H9 (cell line): ENCODE data around the gene SELENOH. TPM values are rescaled to one million over a fixed set of nuclear protein-coding genes. Genes with fewer than 3 reads are reported as not detected.
A peak's percentile ranks its signal among the peaks of the same experiment; 100 is the strongest.

Experiments
- DNase-seq: peaks from one replicate; pipeline ENCODE4 v3.0.0-alpha.2; 2017
- H2AFZ ChIP-seq: one replicate; pipeline ENCODE4 v1.6.1; 2013; ENCODE audit warnings: mild to moderate bottlenecking, low read length, control low read depth, moderate library complexity
- H2AK5ac ChIP-seq: 2 replicates; pipeline ENCODE4 v1.6.1; 2013; ENCODE audit warnings: low read length, control low read depth, mixed read lengths; ENCODE audit not compliant: insufficient read length
- H2BK120ac ChIP-seq: one replicate; pipeline ENCODE4 v1.6.1; 2013; ENCODE audit warnings: low read depth, mild to moderate bottlenecking, low read length, control low read depth, inconsistent platforms; ENCODE audit not compliant: poor library complexity, severe bottlenecking
- H2BK12ac ChIP-seq: 2 replicates; pipeline ENCODE4 v1.6.1; 2013; ENCODE audit warnings: low read length, control low read depth, mixed read lengths, low read depth; ENCODE audit not compliant: insufficient read length
- H2BK15ac ChIP-seq: 2 replicates; pipeline ENCODE4 v1.6.1; 2013; ENCODE audit warnings: low read depth, low read length, control low read depth
- H2BK20ac ChIP-seq: one replicate; pipeline ENCODE4 v1.6.1; 2013; ENCODE audit warnings: low read depth, mild to moderate bottlenecking, low read length, control low read depth, inconsistent platforms; ENCODE audit not compliant: poor library complexity, severe bottlenecking
- H2BK5ac ChIP-seq: 2 replicates; pipeline ENCODE4 v1.6.1; 2013; ENCODE audit warnings: low read length, control low read depth, mixed read lengths; ENCODE audit not compliant: insufficient read length
- H3K14ac ChIP-seq: 2 replicates; pipeline ENCODE4 v1.6.1; 2013; ENCODE audit warnings: low read length, control low read depth; ENCODE audit not compliant: insufficient read depth
- H3K18ac ChIP-seq: 2 replicates; pipeline ENCODE4 v1.6.1; 2013; ENCODE audit warnings: low read depth, mild to moderate bottlenecking, mixed read lengths, low read length, control low read depth; ENCODE audit not compliant: insufficient read length
- H3K23ac ChIP-seq: 2 replicates; pipeline ENCODE4 v1.6.1; 2013; ENCODE audit warnings: low read length, control low read depth, mixed read lengths, low read depth; ENCODE audit not compliant: insufficient read length
- H3K23me2 ChIP-seq: 2 replicates; pipeline ENCODE4 v1.6.1; 2013; ENCODE audit warnings: low read depth, mild to moderate bottlenecking, mixed read lengths, low read length, control low read depth; ENCODE audit not compliant: insufficient read length, poor library complexity, severe bottlenecking
- H3K27ac ChIP-seq: 2 replicates; pipeline ENCODE4 v1.5.1; 2013; ENCODE audit warnings: low read length, control low read depth, mixed read lengths, low read depth; ENCODE audit not compliant: insufficient read length
- H3K27me3 ChIP-seq: 2 replicates; pipeline ENCODE4 v1.6.1; 2013; ENCODE audit warnings: low read length, control low read depth, inconsistent platforms; ENCODE audit not compliant: insufficient read depth
- H3K4ac ChIP-seq: 2 replicates; pipeline ENCODE4 v1.6.1; 2013; ENCODE audit warnings: low read depth, mild to moderate bottlenecking, control low read depth, inconsistent platforms, low read length, moderate library complexity
- H3K4me1 ChIP-seq: 2 replicates; pipeline ENCODE4 v1.6.1; 2013; ENCODE audit warnings: low read length, control low read depth, inconsistent platforms; ENCODE audit not compliant: insufficient read depth
- H3K4me2 ChIP-seq: 2 replicates; pipeline ENCODE4 v1.6.1; 2013; ENCODE audit warnings: low read length, control low read depth, mixed read lengths; ENCODE audit not compliant: insufficient read length, insufficient read depth
- H3K56ac ChIP-seq: 2 replicates; pipeline ENCODE4 v1.6.1; 2013; ENCODE audit warnings: low read depth, mild to moderate bottlenecking, mixed read lengths, low read length, control low read depth; ENCODE audit not compliant: insufficient read length
- H3K79me1 ChIP-seq: 2 replicates; pipeline ENCODE4 v1.6.1; 2013; ENCODE audit warnings: low read depth, mild to moderate bottlenecking, moderate library complexity, low read length, control low read depth, inconsistent platforms; ENCODE audit not compliant: insufficient read depth, poor library complexity, severe bottlenecking
- H3K79me2 ChIP-seq: 2 replicates; pipeline ENCODE4 v1.6.1; 2013; ENCODE audit warnings: low read length, control low read depth, inconsistent platforms; ENCODE audit not compliant: insufficient read depth
- H3K9ac ChIP-seq: 2 replicates; pipeline ENCODE4 v1.6.1; 2013; ENCODE audit warnings: low read length, control low read depth, mixed read lengths; ENCODE audit not compliant: insufficient read length; ENCODE audit errors: extremely low read depth
- H3K9me3 ChIP-seq: one replicate; pipeline ENCODE4 v1.6.1; 2013; ENCODE audit warnings: low read depth, low read length, inconsistent platforms; ENCODE audit not compliant: control insufficient read depth
- H3T11ph ChIP-seq: one replicate; pipeline ENCODE4 v1.6.1; 2013; ENCODE audit warnings: mild to moderate bottlenecking, low read length, control low read depth, inconsistent platforms
- H4K20me1 ChIP-seq: one replicate; pipeline ENCODE4 v1.6.1; 2013; ENCODE audit not compliant: control insufficient read depth, insufficient read length, insufficient read depth
- H4K5ac ChIP-seq: 2 replicates; pipeline ENCODE4 v1.6.1; 2013; ENCODE audit warnings: low read depth, mild to moderate bottlenecking, mixed read lengths, low read length, control low read depth; ENCODE audit not compliant: insufficient read length
- H4K8ac ChIP-seq: replicated peaks from 2 replicates; pipeline ENCODE4 v1.6.1; 2013; ENCODE audit warnings: low read length, control low read depth, mixed read lengths, low read depth; ENCODE audit not compliant: insufficient read length
- H4K91ac ChIP-seq: 2 replicates; pipeline ENCODE4 v1.6.1; 2013; ENCODE audit warnings: low read depth, mild to moderate bottlenecking, moderate library complexity, mixed read lengths, low read length, control low read depth; ENCODE audit not compliant: insufficient read length
- H3K27ac Mint-ChIP-seq, 3 experiments: 2 replicates in 2 of 3; 3 replicates in 1 of 3; pipeline ENCODE4 v1.8.0; 2020 to 2021; ENCODE audit warnings: mixed read lengths in 3 of 3, mild to moderate bottlenecking in 1 of 3, moderate library complexity in 1 of 3
- H3K27me3 Mint-ChIP-seq: 2 replicates; pipeline ENCODE4 v1.8.0; 2021; ENCODE audit warnings: low read depth, mild to moderate bottlenecking, moderate library complexity, mixed read lengths
- H3K36me3 Mint-ChIP-seq, 3 experiments: 2 replicates in 2 of 3; 3 replicates in 1 of 3; pipeline ENCODE4 v1.8.0; 2020 to 2021; ENCODE audit warnings: low read depth in 3 of 3, mixed read lengths in 3 of 3; ENCODE audit not compliant: insufficient read depth in 1 of 3
- H3K4me1 Mint-ChIP-seq, 2 experiments: 2 replicates each; pipeline ENCODE4 v1.8.0; 2020; ENCODE audit warnings: mixed read lengths in 2 of 2
- H3K4me3 Mint-ChIP-seq, 2 experiments: 2 replicates in 1 of 2; 3 replicates in 1 of 2; pipeline ENCODE4 v1.8.0; 2020 to 2021; ENCODE audit warnings: mild to moderate bottlenecking in 2 of 2, mixed read lengths in 2 of 2, moderate library complexity in 1 of 2
- H3K9me3 Mint-ChIP-seq, 2 experiments: 2 replicates in 1 of 2; 3 replicates in 1 of 2; pipeline ENCODE4 v1.8.0; 2020; ENCODE audit warnings: mild to moderate bottlenecking in 2 of 2, mixed read lengths in 2 of 2, moderate library complexity in 1 of 2
- CTCF ChIP-seq: fragments of 200-600 bp; sonication (generic); conservative IDR thresholded peaks from 3 replicates; pipeline ENCODE4 v1.8.0; 2021; ENCODE audit warnings: antibody characterized with exemption, mild to moderate bottlenecking
- WGBS: extraction: QIAGEN DNeasy Blood & Tissue Kit; methylation state at CpG from one replicate; pipeline ENCODE4 v1.1.7; 2013; ENCODE audit warnings: missing lambda C conversion rate, low lambda C conversion rate, mixed read lengths; ENCODE audit not compliant: insufficient read length; ENCODE audit errors: extremely low coverage; 5-methylcytosine and 5-hydroxymethylcytosine counted together
- total RNA-seq: library from RNA; stranded (reverse); gene quantifications from 2 replicates; pipeline ENCODE4 v1.2.1, GENCODE V29; 2021

The SELENOH gene
- total RNA-seq, 1 experiment from 2014 or later = 251 TPM

- H4K8ac ChIP-seq = no peak overlapping the region
- no peak overlapping the region for H2BK120ac ChIP-seq
- no peak overlapping the region for H2AK5ac ChIP-seq
- H3K79me2 ChIP-seq = peaks cover 4% of the 10 kb centered on the region; the same call in 1 of the 2 replicates
- H2BK5ac ChIP-seq = no peak overlapping the region
- no peak overlapping the region for H2BK20ac ChIP-seq
- H3K23ac ChIP-seq = no peak overlapping the region
- H4K20me1 ChIP-seq = no peaks in the 10 kb centered on the region
- no peak for DNase-seq
- no peak overlapping the region for H3K4me2 ChIP-seq
- no peaks in the 10 kb centered on the region for H3K27me3 ChIP-seq
- H2AFZ ChIP-seq = no peak overlapping the region
- peaks cover 3% of the 10 kb centered on the region for H3K79me1 ChIP-seq
- H3K9me3 ChIP-seq = no peaks in the 10 kb centered on the region
- no peak overlapping the region for H3K18ac ChIP-seq
- Mint-ChIP-seq H3K27ac (peak overlapping the region in 2 of 3 experiments; percentile 5 to 76; a peak in 2 of 7 replicates), H3K9me3 (no peaks in the 10 kb centered on the region), H3K36me3 (peaks cover 4 to 6% (median 6%) of the 10 kb centered on the region in 3 experiments; a peak in 2 of 7 replicates), H3K4me1 (peaks cover 13 to 20% of the 10 kb centered on the region in 2 experiments), H3K27me3 (no peaks in the 10 kb centered on the region), H3K4me3 (no peak overlapping the region)
- TF ChIP-seq CTCF = no peak
- no peak overlapping the region for H3T11ph ChIP-seq
- no CpG with 5 or more reads among the region's 2 CpGs for WGBS
- H2BK15ac ChIP-seq = no peak overlapping the region
- no peak overlapping the region for H3K14ac ChIP-seq
- no peak overlapping the region for H3K56ac ChIP-seq
- no peak overlapping the region for H4K5ac ChIP-seq
- no peak overlapping the region for H3K4ac ChIP-seq
- no peak overlapping the region for H3K9ac ChIP-seq
- H3K27ac ChIP-seq = no peak overlapping the region
- H2BK12ac ChIP-seq = no peak overlapping the region
- H3K4me1 ChIP-seq = no peaks in the 10 kb centered on the region; the same call in 1 of the 2 replicates
- H4K91ac ChIP-seq = no peak overlapping the region
- H3K23me2 ChIP-seq = no peaks in the 10 kb centered on the region
Measured at GRCh38 chr11:57727185-57727584, 14.1 kb upstream of the SELENOH start.
